HG02798 (cell line): ENCODE results near the gene CDS1.

Experiments used
- ATAC-seq: cut with Tn5 transposase; IDR thresholded peaks from one replicate; pipeline ENCODE4 v1.9.1; 2021; ENCODE audit warnings: mild to moderate bottlenecking; ENCODE audit not compliant: unreplicated experiment, poor library complexity

The CDS1 gene

GRCh38 chr4:84699001-84699671 is 116.2 kb downstream of the CDS1 start:
- ATAC-seq, result no peak
